HK-2 (cell line): Measurements from ENCODE around the gene SMARCC2.

Experiments
- DNase-seq: peaks from one replicate; pipeline ENCODE4 v3.0.0-alpha.2; 2018; ENCODE audit not compliant: unreplicated experiment

SMARCC2 gene

DNA sequence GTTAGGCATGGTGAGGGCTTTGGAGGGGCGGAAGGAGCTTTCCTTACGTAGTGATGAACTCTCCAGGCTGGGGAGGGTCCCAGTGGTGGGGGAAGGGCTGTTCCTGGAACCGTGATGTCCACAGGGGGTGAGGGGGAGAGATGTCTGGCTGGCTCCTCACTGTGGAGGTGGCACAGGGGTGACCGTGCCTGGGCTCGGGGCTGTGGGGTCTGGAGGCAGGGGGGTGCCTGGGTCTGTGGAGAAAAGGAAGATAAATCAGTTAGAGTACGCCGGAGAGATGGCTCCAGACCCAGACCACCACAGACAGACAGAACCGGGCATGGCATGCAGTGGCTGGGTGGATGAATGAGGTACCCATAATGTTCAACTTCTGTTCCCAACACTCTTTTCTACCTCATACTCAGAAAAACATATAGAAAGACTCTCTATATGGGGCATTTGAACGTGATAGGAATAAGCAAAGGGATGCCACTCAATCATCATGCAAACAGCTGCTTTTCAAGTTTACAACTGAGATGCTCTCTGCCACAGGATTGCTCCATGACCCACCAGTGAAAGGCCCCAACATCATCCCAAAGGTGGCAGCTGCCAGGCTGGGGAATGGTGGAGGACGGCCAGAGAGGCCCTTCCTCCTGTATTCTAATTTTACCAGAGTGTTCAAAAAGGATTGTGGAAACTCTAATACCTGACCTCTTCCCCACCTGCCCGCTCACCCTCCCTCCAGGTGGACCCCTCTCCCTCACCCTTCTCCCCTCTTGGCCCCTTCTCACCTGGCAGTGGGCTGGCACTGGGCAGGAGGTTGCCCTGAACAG lies 25.5 kb downstream of the SMARCC2 start:
- DNase-seq, result peak; percentile 35

DNA sequence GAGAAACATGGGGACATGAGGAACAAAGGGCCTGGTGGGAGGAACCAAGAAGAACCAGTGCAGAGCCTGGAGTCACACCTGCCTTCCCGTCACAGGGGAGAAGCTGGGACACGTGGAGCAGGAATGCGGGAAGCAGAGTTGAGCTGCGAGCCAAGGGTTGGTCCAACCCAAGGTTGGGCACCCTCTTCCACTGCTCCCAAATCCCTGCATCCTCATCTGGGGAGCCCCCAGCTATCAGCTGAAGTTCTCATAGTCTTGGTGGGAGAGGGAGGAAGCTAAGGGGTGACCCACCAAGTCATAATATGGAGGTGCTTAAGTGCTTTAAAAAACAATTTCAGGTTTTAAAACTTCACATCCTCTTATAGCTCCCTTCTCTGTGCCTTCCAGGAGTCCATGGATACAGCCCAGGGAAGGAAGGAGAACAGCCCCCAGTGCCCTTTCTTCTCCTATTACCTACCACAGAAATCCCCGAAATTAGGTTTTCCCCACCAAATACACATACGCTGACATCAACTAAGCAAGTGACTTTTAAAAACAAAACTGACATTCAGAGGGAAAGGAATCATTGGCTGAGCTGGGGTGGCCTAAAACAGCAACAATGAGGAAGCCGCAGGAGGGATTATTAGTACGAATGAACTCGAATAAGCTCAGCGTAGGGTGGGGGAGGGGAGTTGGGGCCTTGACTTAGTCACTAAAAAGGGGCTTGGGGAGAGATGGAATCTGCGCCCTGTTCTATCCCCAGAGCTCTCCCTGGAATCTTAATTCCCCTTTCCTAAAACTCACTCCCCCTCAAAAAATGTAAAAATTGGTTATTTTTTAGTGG lies 26.6 kb downstream of the SMARCC2 start:
- DNase-seq, result peak; percentile 32

DNA sequence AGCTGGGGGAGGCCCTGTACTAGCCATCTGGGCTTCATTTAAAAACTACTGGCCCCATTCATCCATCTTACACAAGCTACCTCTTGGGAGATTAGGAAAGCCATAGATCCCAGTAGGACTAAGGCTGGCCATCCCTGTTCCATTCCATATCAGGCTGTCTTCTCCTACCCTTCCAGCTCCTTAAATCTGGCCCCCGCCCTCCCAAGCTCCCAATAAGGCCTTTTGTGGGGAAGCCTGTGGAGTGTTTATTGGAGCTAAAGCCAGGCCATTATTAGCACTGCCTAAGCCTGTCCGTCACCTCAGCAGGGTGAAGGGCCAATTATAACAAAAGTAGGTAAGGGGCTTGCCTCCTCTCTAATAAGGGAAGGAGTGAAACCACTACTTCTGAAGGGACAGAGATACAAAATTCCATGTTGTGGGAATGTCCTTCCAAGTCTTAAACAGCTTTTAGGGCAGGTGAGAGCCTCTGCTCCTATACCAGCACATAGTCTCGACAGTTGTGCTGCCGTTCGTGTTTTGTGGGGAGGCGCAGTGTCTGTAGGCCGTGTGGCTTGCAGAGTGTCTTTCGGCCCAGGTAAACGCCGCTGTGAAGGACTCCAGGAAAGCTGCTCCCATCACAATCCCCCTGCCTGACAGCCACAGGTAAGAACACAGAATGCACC lies 27.5 kb downstream of the SMARCC2 start:
- peak; percentile 20 for DNase-seq

DNA sequence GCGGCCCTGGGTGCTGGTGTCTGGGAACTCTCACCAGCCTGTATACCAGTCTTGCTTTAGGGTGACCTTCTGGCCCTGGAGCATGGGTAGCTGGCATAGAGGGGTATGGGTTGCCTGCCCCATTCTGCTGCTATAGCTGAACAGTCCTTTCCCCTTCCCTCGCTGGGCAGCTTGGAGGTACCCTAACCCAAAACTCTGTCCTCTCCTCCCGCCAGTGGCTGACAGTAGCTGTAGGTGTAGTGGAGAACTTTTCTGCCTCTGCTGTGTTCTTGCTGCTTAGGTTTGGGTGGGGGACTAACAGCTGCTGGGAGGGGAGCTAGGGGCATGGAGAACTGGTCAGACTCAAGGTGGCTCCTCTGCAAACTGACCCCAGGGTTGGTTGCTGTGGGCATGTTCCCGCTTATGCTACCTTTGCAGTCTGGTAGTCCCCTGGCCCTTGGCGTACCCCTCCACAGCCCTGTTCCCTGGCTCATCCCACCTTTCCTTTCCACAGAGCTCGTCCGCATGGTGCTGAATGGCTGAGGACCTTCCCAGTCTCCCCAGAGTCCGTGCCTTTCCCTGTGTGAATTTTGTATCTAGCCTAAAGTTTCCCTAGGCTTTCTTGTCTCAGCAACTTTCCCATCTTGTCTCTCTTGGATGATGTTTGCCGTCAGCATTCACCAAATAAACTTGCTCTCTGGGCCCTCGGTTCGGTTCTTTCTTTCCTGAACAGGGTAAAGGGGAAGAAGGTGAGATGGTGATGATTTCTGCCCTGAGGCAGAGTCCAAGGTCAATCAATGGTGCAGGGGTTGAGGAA lies 28.2 kb downstream of the SMARCC2 start:
- DNase-seq, result no peak

DNA sequence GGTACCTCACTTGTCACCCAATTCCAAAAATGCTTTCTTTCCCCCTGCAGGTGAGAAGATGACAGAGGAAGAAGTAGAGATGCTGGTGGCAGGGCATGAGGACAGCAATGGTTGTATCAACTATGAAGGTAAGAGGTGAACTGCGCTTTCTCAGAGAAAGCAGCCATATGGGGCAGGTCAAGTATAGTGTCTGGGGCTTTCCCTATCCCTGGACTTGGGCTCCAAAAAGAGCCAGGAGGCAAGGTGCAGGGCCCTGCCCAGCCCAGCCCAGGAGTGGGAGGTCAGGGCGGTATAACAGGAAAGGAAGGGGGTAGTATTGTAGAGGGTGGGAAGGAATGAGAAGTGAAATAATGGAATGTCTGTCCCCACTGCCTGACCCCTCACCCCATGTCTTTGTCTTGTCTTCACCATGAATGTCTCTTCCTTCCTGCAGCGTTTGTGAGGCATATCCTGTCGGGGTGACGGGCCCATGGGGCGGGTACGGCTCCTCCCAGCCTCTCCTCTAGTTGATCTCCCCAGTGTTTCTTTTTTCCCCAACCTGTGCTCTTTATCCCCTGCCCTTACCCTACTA lies 29.0 kb downstream of the SMARCC2 start:
- DNase-seq, result peak; percentile 41

DNA sequence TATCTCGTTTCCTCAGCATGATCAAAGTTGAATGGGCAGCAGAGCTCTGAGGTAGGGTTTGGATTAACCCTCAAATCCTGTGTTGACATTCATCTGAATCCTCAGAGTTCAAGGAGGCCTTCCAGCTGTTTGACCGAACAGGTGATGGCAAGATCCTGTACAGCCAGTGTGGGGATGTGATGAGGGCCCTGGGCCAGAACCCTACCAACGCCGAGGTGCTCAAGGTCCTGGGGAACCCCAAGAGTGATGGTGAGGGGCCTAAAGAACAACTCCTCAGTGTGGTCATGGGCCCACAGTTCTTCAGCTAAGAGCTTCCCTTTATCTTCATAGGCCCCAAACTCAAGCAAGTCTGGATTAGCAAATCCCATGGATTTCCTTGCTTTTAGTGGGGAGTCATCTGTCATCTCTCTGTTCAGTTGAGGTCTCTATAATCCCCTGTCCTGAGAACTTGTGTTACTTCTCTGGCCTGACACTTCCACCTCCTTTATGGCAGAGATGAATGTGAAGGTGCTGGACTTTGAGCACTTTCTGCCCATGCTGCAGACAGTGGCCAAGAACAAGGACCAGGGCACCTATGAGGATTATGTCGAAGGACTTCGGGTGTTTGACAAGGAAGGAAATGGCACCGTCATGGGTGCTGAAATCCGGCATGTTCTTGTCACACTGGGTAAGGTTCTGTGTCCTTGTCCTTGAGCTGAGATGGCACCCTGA lies 29.6 kb downstream of the SMARCC2 start:
- no peak for DNase-seq

DNA sequence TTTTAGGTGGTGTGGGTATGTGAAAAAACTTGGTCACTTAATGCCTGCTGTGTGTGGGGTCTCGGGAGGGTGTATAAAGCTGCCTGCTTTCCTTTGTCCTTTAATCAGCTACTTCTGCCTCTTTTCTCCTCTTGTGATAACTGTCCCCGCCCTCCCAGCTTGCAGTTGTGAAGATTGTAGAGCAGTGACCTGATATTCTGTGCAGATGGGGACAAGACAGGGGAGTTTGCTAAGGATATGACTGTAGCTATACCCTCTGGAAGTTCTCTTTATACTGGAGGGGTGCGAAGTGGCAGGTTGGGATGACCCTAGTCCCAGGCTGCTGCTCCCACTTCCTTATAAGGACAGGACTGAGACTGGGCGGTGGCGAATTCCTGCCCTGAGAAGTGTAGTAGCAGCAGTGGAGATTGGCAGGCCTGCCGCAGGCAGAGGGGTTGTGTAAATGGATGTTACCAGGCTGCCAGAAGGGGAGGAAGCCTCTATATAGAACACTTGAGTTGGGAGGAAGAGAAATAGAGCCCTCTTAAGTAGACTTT lies 30.3 kb downstream of the SMARCC2 start:
- DNase-seq, result peak; percentile 70

DNA sequence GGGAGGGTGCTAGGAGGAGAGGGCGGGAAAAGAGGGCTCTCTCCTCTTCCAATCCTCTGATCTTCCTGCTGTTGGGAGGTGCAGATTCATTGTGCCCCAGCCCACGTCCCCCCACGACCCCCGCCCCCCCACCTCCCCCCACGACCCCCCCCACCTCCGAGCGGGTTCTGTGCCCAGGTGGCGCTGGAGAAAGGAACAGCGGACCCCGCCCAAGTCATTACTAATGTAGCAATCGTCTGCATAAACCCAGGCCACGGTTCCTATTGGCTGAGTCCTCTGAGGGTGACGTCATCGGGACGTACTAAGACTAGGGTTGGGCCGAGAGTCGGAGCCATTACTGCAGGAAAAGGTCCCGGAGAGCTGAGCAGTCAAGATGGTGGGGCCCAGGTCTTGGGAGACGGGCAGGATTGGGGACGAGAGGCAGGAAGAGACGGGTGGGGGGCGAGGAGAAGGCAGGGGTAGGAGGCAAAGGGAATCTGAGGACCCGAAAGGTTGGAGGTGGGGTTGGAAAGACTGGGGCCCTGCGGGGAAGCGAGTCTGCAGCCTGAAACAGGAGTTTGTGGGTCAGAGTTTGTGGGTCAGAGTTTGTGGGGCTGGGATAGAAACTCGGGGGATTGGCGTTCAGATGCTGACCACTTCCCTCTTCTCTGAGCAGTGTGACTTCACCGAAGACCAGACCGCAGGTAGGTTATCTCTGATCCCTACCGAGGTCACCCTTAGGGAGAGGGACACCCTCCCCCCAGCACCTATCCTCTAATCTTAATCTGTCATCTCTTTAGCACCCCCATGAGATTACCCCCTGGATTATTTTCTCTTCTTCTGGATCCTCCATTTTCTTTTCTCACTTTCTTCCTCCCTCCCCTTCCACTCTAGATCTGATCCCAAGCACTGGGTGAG lies 31.0 kb downstream of the SMARCC2 start, which contains the start of gene MYL6:
MYL6 (plus strand) TSS at position 331 of the 897 bp plus-strand sequence; CDS start at position 374, 43 bp downstream.
- peak; percentile 93 for DNase-seq

DNA sequence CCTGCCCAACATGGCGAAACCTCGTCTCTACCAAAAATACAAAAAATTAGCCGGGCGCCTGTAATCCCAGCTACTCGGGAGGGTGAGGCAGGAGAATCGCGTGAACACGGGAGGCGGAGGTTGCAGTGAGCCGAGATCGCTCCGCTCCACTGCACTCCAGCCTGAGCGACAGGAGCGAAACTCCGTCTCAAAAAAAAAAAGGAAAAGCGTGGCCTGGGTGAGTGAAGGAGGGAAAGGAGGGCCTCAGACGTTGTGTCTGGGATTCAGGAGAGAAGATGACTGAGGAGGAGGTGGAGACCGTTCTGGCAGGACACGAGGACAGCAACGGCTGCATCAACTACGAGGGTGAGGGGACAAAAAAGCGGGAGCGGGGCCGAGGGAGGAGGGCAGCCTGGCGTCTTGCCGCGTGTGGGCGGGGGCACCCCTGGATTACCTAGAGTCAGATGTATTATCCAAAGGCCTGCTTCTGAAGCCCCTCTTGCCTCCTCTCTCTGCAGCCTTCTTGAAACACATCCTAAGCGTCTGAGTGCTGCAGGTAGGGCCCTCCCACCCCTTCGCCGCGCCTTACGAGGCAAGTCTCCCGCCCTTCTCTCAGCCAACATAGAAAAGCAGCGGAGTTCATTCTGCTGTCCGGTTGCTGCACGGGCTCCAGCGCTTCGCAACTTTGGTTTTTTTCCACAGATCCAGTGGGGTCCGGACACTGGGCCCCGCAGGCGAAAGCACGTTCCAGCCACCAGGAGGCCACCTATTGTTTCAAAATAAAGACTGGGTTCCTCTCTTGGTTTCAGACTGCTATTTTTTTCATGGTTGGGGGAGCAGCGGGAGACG lies 31.9 kb downstream of the SMARCC2 start:
- DNase-seq, result peak; percentile 80

DNA sequence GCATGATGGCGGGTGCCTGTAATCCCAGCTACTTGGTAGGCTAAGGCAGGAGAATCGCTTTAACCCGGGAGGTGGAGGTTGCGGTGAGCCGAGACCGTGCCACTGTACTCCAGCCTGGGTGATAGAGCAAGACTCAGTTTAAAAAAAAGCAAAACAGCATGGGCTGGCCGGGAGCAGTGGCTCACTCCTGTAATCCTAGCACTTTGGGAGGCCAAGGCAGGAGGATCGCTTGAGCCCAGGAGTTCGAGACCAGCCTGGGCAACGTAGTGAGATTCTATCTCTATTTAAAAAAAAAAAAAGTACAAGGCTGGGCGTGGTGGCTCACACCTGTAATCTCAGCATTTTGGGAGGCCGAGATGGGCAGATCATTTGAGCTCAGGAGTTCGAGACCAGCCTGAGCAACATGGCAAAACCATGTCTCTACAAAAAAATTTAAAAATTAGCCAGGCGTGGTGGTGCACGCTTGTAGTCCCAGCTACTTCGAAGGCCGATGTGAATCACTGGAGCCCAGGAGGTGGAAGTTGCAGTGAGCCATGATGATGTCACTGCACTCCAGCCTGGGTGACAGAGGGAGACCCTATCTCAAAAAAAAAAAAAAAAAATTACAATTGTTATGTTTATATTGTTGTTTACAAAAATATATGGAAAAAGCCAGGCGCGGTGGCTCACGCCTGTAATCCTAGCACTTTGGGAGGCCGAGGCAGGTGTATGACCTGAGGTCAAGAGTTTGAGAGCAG lies 32.7 kb downstream of the SMARCC2 start:
- peak; percentile 63 for DNase-seq

DNA sequence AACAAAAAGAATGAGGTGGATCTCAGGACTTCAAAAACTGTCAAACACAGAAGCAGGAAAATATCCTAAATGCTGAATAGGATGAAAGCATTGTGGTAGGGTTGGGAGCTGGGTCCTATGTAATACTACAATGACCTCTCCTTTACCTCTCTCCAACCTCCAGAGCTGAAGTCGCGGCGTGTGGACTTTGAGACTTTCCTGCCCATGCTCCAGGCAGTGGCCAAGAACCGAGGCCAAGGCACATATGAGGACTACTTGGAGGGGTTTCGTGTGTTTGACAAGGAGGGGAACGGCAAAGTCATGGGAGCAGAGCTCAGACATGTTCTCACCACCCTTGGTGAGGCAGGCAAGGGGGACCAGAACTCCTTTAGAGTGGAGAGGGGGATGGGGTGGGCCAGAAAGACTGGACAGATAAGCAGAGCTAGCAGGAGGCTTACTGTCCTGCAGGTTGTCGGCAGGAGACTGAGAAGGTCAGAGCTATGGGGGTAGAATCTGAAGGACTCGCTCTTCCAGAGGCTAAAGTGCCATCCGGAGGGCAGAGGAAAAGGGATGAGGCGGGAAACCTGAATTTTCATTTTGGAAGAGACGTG lies 33.9 kb downstream of the SMARCC2 start:
- no peak for DNase-seq

DNA sequence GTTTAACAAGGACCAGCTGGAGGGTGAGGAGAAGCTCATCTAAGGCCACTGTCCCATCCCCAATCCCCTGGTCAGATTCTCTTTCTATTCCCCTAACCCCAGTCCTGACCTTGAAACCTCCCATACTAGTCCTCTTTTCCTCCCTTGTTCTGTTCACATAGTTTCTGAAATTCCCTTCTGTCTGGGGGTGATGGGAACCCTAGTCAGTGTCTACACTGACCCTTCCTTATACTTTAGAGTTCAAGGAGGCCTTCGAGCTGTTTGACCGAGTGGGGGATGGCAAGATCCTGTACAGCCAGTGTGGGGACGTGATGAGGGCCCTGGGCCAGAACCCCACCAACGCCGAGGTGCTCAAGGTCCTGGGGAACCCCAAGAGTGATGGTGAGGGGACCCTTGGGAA lies 34.5 kb downstream of the SMARCC2 start:
- DNase-seq, result no peak

DNA sequence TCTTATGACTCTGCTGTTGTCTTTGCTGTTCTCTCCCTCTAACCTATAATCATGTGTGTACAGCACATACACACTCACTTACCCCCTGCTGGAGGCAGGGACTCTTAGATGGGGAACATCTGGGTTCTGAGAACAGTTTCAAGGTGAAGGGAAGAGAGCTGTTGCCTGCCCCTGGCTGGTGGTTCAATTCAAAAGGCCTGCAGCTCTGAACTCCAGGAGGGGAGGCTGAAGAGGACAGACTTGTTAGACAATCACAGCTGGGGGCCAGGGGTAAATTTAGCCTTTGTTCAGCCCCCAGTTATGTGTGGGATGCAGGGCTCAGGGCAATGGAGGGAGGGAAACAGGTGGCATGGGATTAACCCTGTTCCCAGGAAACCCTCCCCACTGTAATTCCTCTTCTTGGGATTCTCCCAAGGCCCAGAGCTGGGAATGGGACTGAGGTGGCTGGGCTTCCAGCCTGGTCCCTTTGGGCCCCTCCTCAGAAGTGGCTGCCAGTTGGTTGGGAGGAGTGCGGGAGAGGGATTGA lies 35.0 kb downstream of the SMARCC2 start:
- no peak for DNase-seq

DNA sequence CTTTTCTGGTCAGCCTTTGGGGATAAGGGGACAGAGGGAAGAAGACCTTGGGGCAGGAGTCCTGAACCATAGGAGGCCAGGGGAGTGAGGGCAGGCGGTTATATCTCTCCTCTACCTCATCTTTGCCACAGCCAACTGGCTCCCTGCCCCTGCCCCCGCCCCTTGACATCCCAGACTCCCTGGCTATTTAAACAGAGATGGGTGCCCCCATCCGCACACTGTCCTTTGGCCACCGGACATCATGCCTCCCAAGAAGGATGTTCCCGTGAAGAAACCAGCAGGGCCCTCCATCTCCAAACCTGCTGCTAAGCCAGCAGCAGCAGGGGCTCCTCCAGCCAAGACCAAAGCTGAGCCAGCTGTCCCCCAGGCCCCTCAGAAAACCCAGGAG lies 35.6 kb downstream of the SMARCC2 start:
- DNase-seq, result no peak

DNA sequence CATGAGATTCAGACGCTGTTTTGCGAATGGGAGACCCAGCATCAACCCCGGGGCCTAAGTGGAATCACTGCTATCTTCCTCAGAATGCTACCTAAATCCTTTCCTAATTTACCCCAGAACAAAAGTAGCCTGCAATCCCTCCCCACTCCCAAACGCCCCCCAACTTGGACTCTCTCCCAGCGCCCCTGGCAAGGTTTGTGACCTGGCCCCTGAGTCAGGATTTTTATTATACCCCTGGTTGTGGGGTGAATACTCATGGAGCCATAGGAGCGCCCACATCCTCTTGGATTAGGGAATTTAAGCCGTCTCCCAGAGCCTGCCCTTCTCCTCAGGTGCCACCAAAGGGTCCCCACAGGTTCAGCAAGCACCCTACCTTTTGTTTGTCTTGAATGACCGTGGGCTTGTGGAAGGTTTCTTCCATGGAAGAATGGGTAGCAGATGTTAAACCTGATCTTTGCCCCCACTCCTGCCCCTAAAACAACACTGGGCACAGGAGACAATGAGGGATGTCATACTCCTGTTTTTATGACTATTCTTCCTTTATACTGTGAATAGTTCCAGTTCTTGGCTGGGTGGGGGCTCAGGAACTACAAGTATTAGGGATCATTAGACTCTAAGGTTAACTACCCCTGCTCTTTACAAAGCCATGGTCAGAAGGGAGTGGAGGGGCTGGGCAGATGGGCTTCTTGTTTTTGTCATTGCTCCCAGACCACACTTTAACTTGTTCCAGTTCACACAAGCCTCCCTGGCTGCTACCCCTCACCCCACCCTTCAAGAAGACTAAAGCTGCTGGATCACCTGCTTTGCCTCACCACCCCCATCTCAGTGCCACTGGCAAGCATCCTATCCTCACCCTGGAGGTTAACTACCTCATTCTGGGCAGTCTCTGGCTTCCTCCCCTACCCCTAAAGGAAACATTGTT lies 36.3 kb downstream of the SMARCC2 start:
- DNase-seq, result no peak
